ENCODE data around the gene ATG16L2. TPM values are rescaled to one million over a fixed set of nuclear protein-coding genes. Genes with fewer than 3 reads are reported as not detected.

ATG16L2 gene
- total RNA-seq, 1 experiment from 2014 or later: 17.5 TPM

DNA sequence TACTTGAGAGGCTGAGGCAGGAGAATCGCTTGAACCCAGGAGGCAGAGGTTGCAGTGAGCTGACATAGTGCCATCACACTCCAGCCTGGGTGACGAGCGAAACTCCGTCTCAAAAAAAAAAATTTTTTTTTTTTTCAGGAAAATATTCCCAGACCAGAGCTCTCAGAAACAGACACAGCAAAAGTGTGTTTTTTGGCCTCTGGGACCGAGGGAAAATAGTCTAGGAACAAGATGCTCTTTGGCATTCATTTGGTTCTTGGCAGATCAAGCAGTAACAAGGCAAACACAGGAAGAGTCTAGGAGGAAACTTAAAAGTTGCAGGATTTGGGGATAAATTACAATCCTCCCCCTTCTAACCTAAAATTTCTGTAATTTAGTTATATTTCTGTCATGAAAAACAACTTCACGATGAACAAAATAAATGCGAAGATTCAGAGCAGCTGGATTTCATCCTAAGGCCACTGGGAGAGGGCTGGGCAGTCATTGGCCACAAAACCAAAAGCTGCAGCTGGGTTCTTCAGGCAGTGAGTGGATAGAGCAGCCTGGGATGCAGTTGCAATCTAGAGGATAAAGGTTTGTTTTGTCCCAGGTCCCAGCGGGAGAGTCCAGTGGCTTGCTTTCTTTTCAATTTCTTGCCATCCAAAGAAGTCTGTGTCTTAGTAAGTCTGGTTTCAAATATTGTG is 19.7 kb downstream of the ATG16L2 start:
- H4K20me1 ChIP-seq (ENCODE audit: insufficient read depth): no peaks in the 10 kb centered on the region
- H3K79me2 ChIP-seq (ENCODE audit: low read depth): no peaks in the 10 kb centered on the region
- CTCF ChIA-PET: interaction anchor here (0.6 to 0.7 kb wide), 3 partner anchors 24 to 346 kb away, joined by 3 to 10 read pairs (median 3); no protein-coding TSS in a partner anchor
- no peak overlapping the region for H2AFZ ChIP-seq
- TF ChIP-seq, protein P1, sequence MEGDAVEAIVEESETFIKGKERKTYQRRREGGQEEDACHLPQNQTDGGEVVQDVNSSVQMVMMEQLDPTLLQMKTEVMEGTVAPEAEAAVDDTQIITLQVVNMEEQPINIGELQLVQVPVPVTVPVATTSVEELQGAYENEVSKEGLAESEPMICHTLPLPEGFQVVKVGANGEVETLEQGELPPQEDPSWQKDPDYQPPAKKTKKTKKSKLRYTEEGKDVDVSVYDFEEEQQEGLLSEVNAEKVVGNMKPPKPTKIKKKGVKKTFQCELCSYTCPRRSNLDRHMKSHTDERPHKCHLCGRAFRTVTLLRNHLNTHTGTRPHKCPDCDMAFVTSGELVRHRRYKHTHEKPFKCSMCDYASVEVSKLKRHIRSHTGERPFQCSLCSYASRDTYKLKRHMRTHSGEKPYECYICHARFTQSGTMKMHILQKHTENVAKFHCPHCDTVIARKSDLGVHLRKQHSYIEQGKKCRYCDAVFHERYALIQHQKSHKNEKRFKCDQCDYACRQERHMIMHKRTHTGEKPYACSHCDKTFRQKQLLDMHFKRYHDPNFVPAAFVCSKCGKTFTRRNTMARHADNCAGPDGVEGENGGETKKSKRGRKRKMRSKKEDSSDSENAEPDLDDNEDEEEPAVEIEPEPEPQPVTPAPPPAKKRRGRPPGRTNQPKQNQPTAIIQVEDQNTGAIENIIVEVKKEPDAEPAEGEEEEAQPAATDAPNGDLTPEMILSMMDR (conservative IDR thresholded peaks at IDR 0.05): no peak
- no peak for TF ChIP-seq EZH2 (IDR thresholded peaks at IDR 0.05; ENCODE audit: low read depth)
- no peak overlapping the region for H3K27ac ChIP-seq
- no peak overlapping the region for H3K4me2 ChIP-seq
- intact Hi-C loops (cut with micrococcal nuclease; ENCODE audit: unreplicated experiment): loop anchor here (5.0 kb wide), 1 partner anchor 553 kb away; no protein-coding TSS in a partner anchor
- no TSS peak for BruUV-seq (replicated peaks)
- no peaks in the 10 kb centered on the region for H3K36me3 ChIP-seq (ENCODE audit: low read depth)
- H3K4me1 ChIP-seq (replicated peaks; ENCODE audit: insufficient read depth): no peaks in the 10 kb centered on the region
- no peak for DNase-seq
- no peak overlapping the region for H3K4me3 ChIP-seq
- no peaks in the 10 kb centered on the region for H3K9me3 ChIP-seq (ENCODE audit: insufficient read depth, low read depth)
- POLR2A ChIA-PET (ENCODE audit: unreplicated experiment): no interaction called here
- H3F3A ChIP-seq (ENCODE audit: insufficient read depth, low read depth): no peaks in the 10 kb centered on the region; the same call in 1 of the 2 replicates
- no peaks in the 10 kb centered on the region for H3K27me3 ChIP-seq (ENCODE audit: insufficient read depth, low read depth)
- H3K9me2 ChIP-seq (ENCODE audit: insufficient read depth): no peaks in the 10 kb centered on the region

DNA sequence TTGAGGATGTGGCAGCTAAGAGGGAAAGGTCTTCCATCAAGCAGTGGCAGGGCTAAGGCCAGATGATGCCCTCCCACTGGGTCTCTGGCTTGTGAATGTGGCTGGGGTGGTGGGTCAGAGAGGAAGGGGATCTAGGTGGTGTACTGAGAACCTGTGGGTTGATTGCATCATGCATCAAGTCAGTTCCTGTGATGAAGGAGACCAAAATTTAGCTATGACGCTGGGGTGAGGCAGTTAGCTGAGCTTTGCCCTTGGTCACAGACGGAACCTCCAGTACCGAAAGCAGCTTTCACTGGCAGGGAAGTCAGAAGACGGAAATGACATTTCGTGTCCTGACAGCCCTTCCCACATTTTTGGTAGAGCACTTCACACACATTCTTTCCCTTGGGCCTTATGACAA is 20.7 kb downstream of the ATG16L2 start:
- no TSS peak for BruUV-seq (replicated peaks)
- ChIA-PET CTCF (no interaction called here), POLR2A (ENCODE audit: unreplicated experiment) (no interaction called here)
- DNase-seq: no peak
- intact Hi-C loops (cut with micrococcal nuclease; ENCODE audit: unreplicated experiment): loop anchor here (5.0 kb wide), 1 partner anchor 552 kb away; no protein-coding TSS in a partner anchor
- no peaks in the 10 kb centered on the region for H3K79me2 ChIP-seq (ENCODE audit: low read depth)
- H3K27ac ChIP-seq: no peak overlapping the region
- no peak overlapping the region for H2AFZ ChIP-seq
- H4K20me1 ChIP-seq (ENCODE audit: insufficient read depth): no peaks in the 10 kb centered on the region
- no peak overlapping the region for H3K4me3 ChIP-seq
- no peaks in the 10 kb centered on the region for H3K9me3 ChIP-seq (ENCODE audit: insufficient read depth, low read depth)
- H3K9me2 ChIP-seq (ENCODE audit: insufficient read depth): no peaks in the 10 kb centered on the region
- no peak overlapping the region for H3K4me2 ChIP-seq
- TF ChIP-seq, protein P1 (conservative IDR thresholded peaks at IDR 0.05): no peak
- no peak for TF ChIP-seq EZH2 (IDR thresholded peaks at IDR 0.05; ENCODE audit: low read depth)
- no peaks in the 10 kb centered on the region; the same call in 1 of the 2 replicates for H3F3A ChIP-seq (ENCODE audit: insufficient read depth, low read depth)
- H3K36me3 ChIP-seq (ENCODE audit: low read depth): no peaks in the 10 kb centered on the region
- no peaks in the 10 kb centered on the region for H3K4me1 ChIP-seq (replicated peaks; ENCODE audit: insufficient read depth)
- H3K27me3 ChIP-seq (ENCODE audit: insufficient read depth, low read depth): no peaks in the 10 kb centered on the region

- Histone ChIP-seq H3K27me3 (ENCODE audit: insufficient read depth, low read depth) (no peaks in the 10 kb centered on the region), H3K79me2 (ENCODE audit: low read depth) (no peaks in the 10 kb centered on the region), H3K4me3 (no peak overlapping the region), H4K20me1 (ENCODE audit: insufficient read depth) (no peaks in the 10 kb centered on the region), H3K27ac (no peak overlapping the region), H3K9me3 (ENCODE audit: insufficient read depth, low read depth) (no peaks in the 10 kb centered on the region), H3F3A (ENCODE audit: insufficient read depth, low read depth) (peaks cover 9% of the 10 kb centered on the region; the same call in 1 of the 2 replicates), H3K4me1 (replicated peaks; ENCODE audit: insufficient read depth) (peaks cover 8% of the 10 kb centered on the region), H2AFZ (no peak overlapping the region), H3K4me2 (no peak overlapping the region), H3K9me2 (ENCODE audit: insufficient read depth) (no peaks in the 10 kb centered on the region), H3K36me3 (ENCODE audit: low read depth) (no peaks in the 10 kb centered on the region)
- DNase-seq: no peak
- no peak for TF ChIP-seq EZH2 (IDR thresholded peaks at IDR 0.05; ENCODE audit: low read depth)
- TF ChIP-seq, protein P1 (conservative IDR thresholded peaks at IDR 0.05): no peak
- intact Hi-C loops (cut with micrococcal nuclease; ENCODE audit: unreplicated experiment): no loop called here
- CTCF ChIA-PET: no interaction called here
- POLR2A ChIA-PET (ENCODE audit: unreplicated experiment): no interaction called here
- no TSS peak for BruUV-seq (replicated peaks)
These were observed 21.9 kb downstream of the ATG16L2 start for GRCh38 chr11:72836111-72836510.
